Spinal cord (tissue), 10 donors: ENCODE measurements around the gene BCAS3. TPM values are rescaled to one million over a fixed set of nuclear protein-coding genes. Genes with fewer than 3 reads are reported as not detected.

Source experiments
- DNase-seq, 6 donors: peaks; one replicate each; pipeline versions ENCODE4 v3.0.0 to v3.0.0-alpha.2; 2013 to 2015; ENCODE audit warnings: low spot score in 6 of 6, low read depth in 4 of 6
- H3K27ac ChIP-seq: one replicate; pipeline ENCODE4 v1.5.1; 2013; ENCODE audit warnings: low read depth, low read length, control low read depth
- H3K27me3 ChIP-seq: one replicate; pipeline ENCODE4 v1.6.1; 2013; ENCODE audit warnings: low read length; ENCODE audit not compliant: control insufficient read depth, insufficient read depth
- H3K36me3 ChIP-seq: one replicate; pipeline ENCODE4 v1.6.1; 2013; ENCODE audit warnings: low read length; ENCODE audit not compliant: control insufficient read depth, insufficient read depth
- H3K4me1 ChIP-seq: one replicate; pipeline ENCODE4 v1.6.1; 2013; ENCODE audit warnings: low read length; ENCODE audit not compliant: control insufficient read depth, insufficient read depth
- H3K4me3 ChIP-seq: one replicate; pipeline ENCODE4 v1.5.1; 2013; ENCODE audit warnings: low read depth, low read length, control low read depth
- H3K9me3 ChIP-seq: one replicate; pipeline ENCODE4 v1.6.1; 2013; ENCODE audit warnings: low read length; ENCODE audit not compliant: control insufficient read depth, insufficient read depth
- WGBS: methylation state at CpG from one replicate; pipeline ENCODE4 v1.1.5; 2013; ENCODE audit warnings: missing lambda C conversion rate; ENCODE audit not compliant: insufficient coverage; 5-methylcytosine and 5-hydroxymethylcytosine counted together
- polyA plus RNA-seq, 2 donors: library from polyadenylated mRNA; unstranded; fragments of 120-200 nt; gene quantifications; one replicate each; pipeline ENCODE4 v1.2.1, GENCODE V29; 2013; ENCODE audit not compliant: insufficient read length in 2 of 2
- total RNA-seq, 2 donors: library from RNA; depleted of rRNA in 1 of 2; stranded (reverse); fragments of 120-200 nt in 1 of 2; fragments of >200 nt in 1 of 2; gene quantifications; one replicate each; pipeline versions ENCODE4 v1.2.3 to v1.2.4, GENCODE V29; 2013 to 2014
- donor health status: healthy.

BCAS3 gene
- total and polyA plus RNA-seq, 4 donors: 20.5 to 53.4 (median 25.7) TPM

- H3K27ac ChIP-seq: no peak overlapping the region
- H3K36me3 ChIP-seq: no peaks in the 10 kb centered on the region
- no peaks in the 10 kb centered on the region for H3K4me1 ChIP-seq
- no peak for DNase-seq
- H3K9me3 ChIP-seq: no peaks in the 10 kb centered on the region
- H3K4me3 ChIP-seq: no peak overlapping the region
- H3K27me3 ChIP-seq: no peaks in the 10 kb centered on the region
- no CpG with 5 or more reads among the region's 1 CpG for WGBS
These were observed 500.6 kb downstream of the BCAS3 start for GRCh38 chr17:61178284-61178683.

- Histone ChIP-seq H3K4me3 (no peak overlapping the region), H3K27me3 (no peaks in the 10 kb centered on the region), H3K9me3 (no peaks in the 10 kb centered on the region), H3K36me3 (no peaks in the 10 kb centered on the region), H3K4me1 (no peaks in the 10 kb centered on the region), H3K27ac (no peak overlapping the region)
- peak in 2 of 6 donors; percentile 10 to 81 for DNase-seq
- 29% methylated on average over 1 of the region's 2 CpGs for WGBS
These were observed 501.7 kb downstream of the BCAS3 start for GRCh38 chr17:61179380-61179806.

- DNase-seq: no peak
- Histone ChIP-seq H3K36me3 (no peaks in the 10 kb centered on the region), H3K4me1 (no peaks in the 10 kb centered on the region), H3K9me3 (no peaks in the 10 kb centered on the region), H3K4me3 (no peak overlapping the region), H3K27ac (no peak overlapping the region), H3K27me3 (no peaks in the 10 kb centered on the region)
- WGBS: 100% methylated on average over 1 of the region's 2 CpGs
These were observed 506.1 kb downstream of the BCAS3 start for GRCh38 chr17:61183793-61184192.

- Histone ChIP-seq H3K27ac (no peak overlapping the region), H3K4me1 (no peaks in the 10 kb centered on the region), H3K9me3 (no peaks in the 10 kb centered on the region), H3K4me3 (no peak overlapping the region), H3K36me3 (no peaks in the 10 kb centered on the region), H3K27me3 (no peaks in the 10 kb centered on the region)
- no CpG with 5 or more reads among the region's 4 CpGs for WGBS
- no peak for DNase-seq
These were observed 507.7 kb downstream of the BCAS3 start for GRCh38 chr17:61185385-61185784.

- H3K4me3 ChIP-seq: no peak overlapping the region
- WGBS: no CpG with 5 or more reads among the region's 2 CpGs
- H3K9me3 ChIP-seq: no peaks in the 10 kb centered on the region
- no peaks in the 10 kb centered on the region for H3K36me3 ChIP-seq
- no peak for DNase-seq
- no peaks in the 10 kb centered on the region for H3K4me1 ChIP-seq
- H3K27me3 ChIP-seq: no peaks in the 10 kb centered on the region
- H3K27ac ChIP-seq: no peak overlapping the region
These were observed 509.4 kb downstream of the BCAS3 start for GRCh38 chr17:61187038-61187437.

- DNase-seq: no peak
- no CpG with 5 or more reads among the region's 2 CpGs for WGBS
- Histone ChIP-seq H3K4me1 (no peaks in the 10 kb centered on the region), H3K9me3 (no peaks in the 10 kb centered on the region), H3K36me3 (no peaks in the 10 kb centered on the region), H3K27me3 (no peaks in the 10 kb centered on the region), H3K4me3 (no peak overlapping the region), H3K27ac (no peak overlapping the region)
These were observed 510.4 kb downstream of the BCAS3 start for GRCh38 chr17:61188081-61188480.

- no peak overlapping the region for H3K4me3 ChIP-seq
- no peaks in the 10 kb centered on the region for H3K9me3 ChIP-seq
- H3K27ac ChIP-seq: no peak overlapping the region
- WGBS: 92% methylated on average over 2 of the region's 4 CpGs
- no peak for DNase-seq
- no peaks in the 10 kb centered on the region for H3K4me1 ChIP-seq
- no peaks in the 10 kb centered on the region for H3K36me3 ChIP-seq
- no peaks in the 10 kb centered on the region for H3K27me3 ChIP-seq
These were observed 512.3 kb downstream of the BCAS3 start for GRCh38 chr17:61189968-61190367.

- Histone ChIP-seq H3K36me3 (no peaks in the 10 kb centered on the region), H3K4me1 (no peaks in the 10 kb centered on the region), H3K4me3 (no peak overlapping the region), H3K27me3 (no peaks in the 10 kb centered on the region), H3K27ac (no peak overlapping the region), H3K9me3 (no peaks in the 10 kb centered on the region)
- 100% methylated on average over 2 of the region's 7 CpGs for WGBS
- no peak for DNase-seq
These were observed 518.7 kb downstream of the BCAS3 start for GRCh38 chr17:61196302-61196704.

GRCh38 chr17:61196799-61197198 lies 519.1 kb downstream of the BCAS3 start:
- WGBS: no CpG with 5 or more reads among the region's 3 CpGs
- Histone ChIP-seq H3K9me3 (no peaks in the 10 kb centered on the region), H3K4me3 (no peak overlapping the region), H3K27ac (no peak overlapping the region), H3K36me3 (no peaks in the 10 kb centered on the region), H3K4me1 (no peaks in the 10 kb centered on the region), H3K27me3 (no peaks in the 10 kb centered on the region)
- no peak for DNase-seq

GRCh38 chr17:61199431-61200338 lies 522.0 kb downstream of the BCAS3 start:
- Histone ChIP-seq H3K27ac (no peak overlapping the region), H3K27me3 (no peaks in the 10 kb centered on the region), H3K9me3 (no peaks in the 10 kb centered on the region), H3K36me3 (no peaks in the 10 kb centered on the region), H3K4me1 (peaks cover 4% of the 10 kb centered on the region), H3K4me3 (no peak overlapping the region)
- no peak for DNase-seq
- WGBS: 100% methylated on average over 1 of the region's 4 CpGs
